Memory B cell (primary cell): ENCODE data around the gene LDLRAD1.
"Not testable (repeated sequence)": the region's sequence is repeated elsewhere in the genome, so short reads cannot be mapped to it uniquely, and the experiment has no call there.

ENCODE experiments used
- ATAC-seq: fragments of 150-1000 bp; cut with Tn5 transposase; 2 replicates; pipeline ENCODE4 v1.10.0; 2021; ENCODE audit warnings: low read depth, mild to moderate bottlenecking, moderate library complexity
- DNase-seq, 2 donors: peaks; one replicate each; pipeline ENCODE4 v3.0.0; 2022; ENCODE audit warnings: low spot score in 2 of 2
- H3K27ac Mint-ChIP-seq: one replicate; pipeline ENCODE4 v1.8.0; 2022; ENCODE audit warnings: mild to moderate bottlenecking, moderate library complexity, mixed read lengths
- H3K27me3 Mint-ChIP-seq: one replicate; pipeline ENCODE4 v1.8.0; 2022; ENCODE audit warnings: mixed read lengths
- H3K36me3 Mint-ChIP-seq: one replicate; pipeline ENCODE4 v1.8.0; 2022; ENCODE audit warnings: mild to moderate bottlenecking, mixed read lengths
- H3K4me1 Mint-ChIP-seq: one replicate; pipeline ENCODE4 v1.8.0; 2022; ENCODE audit warnings: mixed read lengths
- H3K4me3 Mint-ChIP-seq: one replicate; pipeline ENCODE4 v1.8.0; 2022; ENCODE audit warnings: mild to moderate bottlenecking, moderate library complexity, mixed read lengths
- H3K9me3 Mint-ChIP-seq: one replicate; pipeline ENCODE4 v1.8.0; 2022; ENCODE audit warnings: mixed read lengths

LDLRAD1 gene, protein sequence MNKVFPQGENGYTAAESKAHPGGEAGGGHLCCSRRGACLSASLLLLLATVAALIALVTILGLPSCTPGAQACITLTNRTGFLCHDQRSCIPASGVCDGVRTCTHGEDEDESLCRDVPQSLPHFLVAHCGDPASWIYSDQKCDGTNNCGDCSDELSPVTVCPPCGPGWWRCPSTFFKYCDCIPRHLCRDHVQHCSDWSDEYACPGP

GRCh38 chr1:54017979-54018378 lies at the start of gene LDLRAD1:
LDLRAD1 (minus strand) TSS chr1:54018186; CDS start chr1:54018112, 74 bp downstream.
- Mint-ChIP-seq H3K9me3 (no peaks in the 10 kb centered on the region), H3K27ac (no peak within 1 kb of the TSS)

GRCh38 chr1:54064299-54064698 lies 46.3 kb upstream of the LDLRAD1 start:
- H3K9me3 Mint-ChIP-seq = no peaks in the 10 kb centered on the region
- DNase-seq (no peak), ATAC-seq (no peak)
- no peaks in the 10 kb centered on the region for H3K27me3 Mint-ChIP-seq
- H3K4me1 Mint-ChIP-seq = peaks cover 5% of the 10 kb centered on the region
- H3K27ac Mint-ChIP-seq = no peak overlapping the region
- no peak overlapping the region for H3K4me3 Mint-ChIP-seq
- peaks cover 7% of the 10 kb centered on the region for H3K36me3 Mint-ChIP-seq

More at GRCh38 chr1:54017979-54018378, at the start of gene LDLRAD1:
- H3K27me3 Mint-ChIP-seq = peaks cover 10% of the 10 kb centered on the region
- no peak within 1 kb of the TSS for H3K4me3 Mint-ChIP-seq
- H3K4me1 Mint-ChIP-seq = no peaks in the 10 kb centered on the region
- ATAC-seq (no peak), DNase-seq (no peak)
- no peaks in the 10 kb centered on the region for H3K36me3 Mint-ChIP-seq

- Mint-ChIP-seq H3K4me3 (no peak overlapping the region), H3K27ac (no peak overlapping the region), H3K4me1 (peaks cover 28% of the 10 kb centered on the region), H3K9me3 (no peaks in the 10 kb centered on the region), H3K27me3 (no peaks in the 10 kb centered on the region), H3K36me3 (peaks cover 15% of the 10 kb centered on the region)
- ATAC-seq = no peak
- no peak for DNase-seq
These were observed 36.4 kb upstream of the LDLRAD1 start for GRCh38 chr1:54054438-54054749.

GRCh38 chr1:54053745-54054437 lies 35.9 kb upstream of the LDLRAD1 start:
- Mint-ChIP-seq H3K4me3 (no peak overlapping the region), H3K4me1 (peaks cover 30% of the 10 kb centered on the region), H3K36me3 (peaks cover 14% of the 10 kb centered on the region), H3K27me3 (no peaks in the 10 kb centered on the region), H3K9me3 (no peaks in the 10 kb centered on the region), H3K27ac (no peak overlapping the region)
- DNase-seq = no peak
- no peak for ATAC-seq

DNA sequence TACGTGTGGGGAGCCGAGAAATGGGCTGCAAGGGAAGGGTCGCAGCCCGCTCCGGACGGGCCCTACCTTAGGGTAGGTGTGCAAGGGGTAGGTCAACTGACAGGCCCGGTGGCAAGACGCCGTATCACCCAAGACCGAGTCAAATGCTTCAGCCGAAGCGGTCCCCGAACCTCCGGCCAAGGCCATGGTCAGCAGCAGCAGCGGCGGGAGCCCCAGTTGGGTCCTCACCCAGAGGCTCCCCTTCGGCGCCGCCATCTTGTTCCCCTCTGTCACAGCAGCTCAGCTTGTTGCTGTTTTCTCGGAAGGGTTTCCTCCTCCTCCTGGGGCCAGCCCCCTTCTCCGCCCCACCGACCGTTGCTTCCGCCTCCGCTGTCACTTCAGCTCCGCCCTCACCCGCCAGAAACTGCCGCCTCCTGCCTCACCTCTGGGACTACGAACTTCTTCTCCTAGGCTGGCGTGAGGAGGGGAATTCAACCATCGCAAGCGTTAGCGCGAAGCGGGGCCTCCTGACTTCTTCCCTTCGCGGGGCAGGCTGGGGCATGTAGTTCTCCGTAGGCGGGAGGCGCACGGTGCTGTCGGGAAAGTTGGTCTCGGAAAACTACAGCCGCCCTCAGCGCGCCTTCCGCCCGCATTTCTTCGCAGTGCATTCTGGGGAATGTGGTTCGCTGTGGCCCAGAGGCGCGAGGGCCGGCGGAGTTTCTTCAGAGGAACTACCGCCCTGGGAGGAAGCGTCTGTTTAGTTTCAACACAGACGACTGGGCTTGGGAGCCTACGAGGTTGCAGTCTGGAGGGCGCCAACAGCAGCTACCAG lies 35.2 kb upstream of the LDLRAD1 start, which contains the start of the genes TCEANC2 and TMEM59:
TSS of gene TCEANC2 (plus strand) at position 675 of the 811 bp plus-strand sequence. CDS start 815 bp downstream, outside the sequence.
TSS of gene TMEM59 (minus strand) at position 271 of the 811 bp plus-strand sequence. CDS start at position 255, 16 bp downstream.
- no peaks in the 10 kb centered on the region for H3K27me3 Mint-ChIP-seq
- DNase-seq (peak; percentile 89 to 98), ATAC-seq (peak; percentile 87)
- no peaks in the 10 kb centered on the region for H3K9me3 Mint-ChIP-seq
- no peak within 1 kb of the TSS for H3K4me3 Mint-ChIP-seq
- peaks cover 28% of the 10 kb centered on the region for H3K4me1 Mint-ChIP-seq
- H3K36me3 Mint-ChIP-seq = peaks cover 11% of the 10 kb centered on the region
- no peak within 1 kb of the TSS for H3K27ac Mint-ChIP-seq

DNA sequence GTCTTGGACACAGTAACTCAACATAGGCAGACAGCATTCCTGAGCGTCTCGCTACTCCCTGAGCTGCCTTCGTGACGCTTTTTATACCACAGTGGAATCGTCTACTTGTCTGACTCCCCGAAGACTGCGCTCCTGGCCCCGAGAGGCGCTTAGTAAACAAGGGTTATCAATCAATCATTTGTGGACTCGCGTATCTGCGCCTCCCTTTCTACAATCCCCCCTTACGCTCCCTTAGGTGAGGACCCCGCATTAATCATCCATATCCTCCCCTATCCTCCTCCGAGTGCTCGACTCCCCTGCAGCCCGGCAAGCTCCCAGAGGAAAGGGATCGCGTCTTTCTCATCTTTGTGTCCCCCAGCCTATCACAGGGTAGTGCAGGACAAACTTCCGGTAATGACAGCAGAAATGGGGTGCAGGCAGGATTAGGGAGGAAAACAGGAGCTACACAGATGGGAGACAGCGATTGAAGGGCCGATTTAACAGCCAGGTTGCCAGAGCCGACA lies 34.5 kb upstream of the LDLRAD1 start:
- Mint-ChIP-seq H3K4me1 (peaks cover 28% of the 10 kb centered on the region), H3K4me3 (no peak overlapping the region), H3K27me3 (no peaks in the 10 kb centered on the region), H3K36me3 (peaks cover 6% of the 10 kb centered on the region), H3K9me3 (no peaks in the 10 kb centered on the region), H3K27ac (no peak overlapping the region)
- no peak for ATAC-seq
- DNase-seq = peak in 1 of 2 donors; percentile 2

- Mint-ChIP-seq H3K9me3 (no peaks in the 10 kb centered on the region), H3K27me3 (no peaks in the 10 kb centered on the region), H3K4me1 (peaks cover 30% of the 10 kb centered on the region), H3K4me3 (no peak overlapping the region), H3K27ac (no peak overlapping the region), H3K36me3 (peaks cover 3% of the 10 kb centered on the region)
- DNase-seq (no peak), ATAC-seq (no peak)
These were observed 34.0 kb upstream of the LDLRAD1 start for GRCh38 chr1:54051933-54052430.

GRCh38 chr1:54050435-54050834 lies 32.4 kb upstream of the LDLRAD1 start:
- not testable (repeated sequence) for ATAC-seq

DNA sequence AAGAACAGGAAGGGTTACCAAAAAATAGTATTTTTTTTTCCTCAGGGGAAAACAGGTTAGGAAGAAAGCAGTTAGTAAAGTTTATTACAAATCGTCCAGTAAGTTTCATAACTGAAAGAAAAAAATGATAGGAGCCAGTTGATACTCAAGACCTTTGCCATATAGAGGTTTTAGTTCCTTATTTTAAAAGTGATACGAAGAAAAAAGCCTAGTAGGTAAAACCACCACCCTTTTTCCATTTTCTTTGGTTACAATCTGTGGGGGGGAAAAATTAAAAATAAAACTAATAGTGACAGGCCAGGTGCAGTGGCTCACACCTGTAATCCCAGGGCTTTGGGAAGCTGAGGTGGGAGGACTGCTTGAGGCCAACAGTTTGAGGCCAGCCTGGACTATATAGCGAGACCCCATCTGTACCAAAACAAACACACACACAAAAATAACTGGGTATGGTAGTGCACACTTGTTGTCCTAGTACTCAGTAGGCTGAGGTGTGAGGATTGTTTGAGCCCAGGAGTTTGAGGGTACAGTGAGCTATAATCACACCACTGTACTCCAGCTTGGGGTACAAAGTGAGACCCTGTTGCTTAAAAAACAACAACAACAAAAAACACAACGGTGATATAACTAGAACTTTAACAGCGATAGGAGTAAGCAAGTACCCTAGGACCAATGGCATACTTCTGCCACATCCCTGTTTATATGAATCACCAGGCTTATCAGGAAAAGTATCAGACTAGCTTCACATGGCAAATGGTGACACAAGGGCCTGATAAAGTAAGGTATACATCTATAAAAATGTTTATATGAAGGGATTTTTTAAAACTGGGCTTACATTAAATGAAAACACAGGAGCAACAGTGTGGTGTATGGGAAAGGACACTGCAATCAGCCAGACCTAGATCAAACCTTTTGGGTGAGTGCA lies 29.7 kb upstream of the LDLRAD1 start:
- H3K4me1 Mint-ChIP-seq = peaks cover 18% of the 10 kb centered on the region
- no peak for DNase-seq
- H3K36me3 Mint-ChIP-seq = peaks cover 7% of the 10 kb centered on the region
- no peaks in the 10 kb centered on the region for H3K27me3 Mint-ChIP-seq
- H3K4me3 Mint-ChIP-seq = peak overlapping the region; percentile 39
- ATAC-seq = peak; percentile 70
- H3K9me3 Mint-ChIP-seq = no peaks in the 10 kb centered on the region
- peak overlapping the region; percentile 72 for H3K27ac Mint-ChIP-seq

More at GRCh38 chr1:54050435-54050834, 32.4 kb upstream of the LDLRAD1 start:
- H3K27ac Mint-ChIP-seq, H3K36me3 Mint-ChIP-seq, DNase-seq, H3K27me3 Mint-ChIP-seq, H3K4me3 Mint-ChIP-seq, H3K9me3 Mint-ChIP-seq: not testable (repeated sequence)
- peaks cover 23% of the 10 kb centered on the region for H3K4me1 Mint-ChIP-seq

- H3K9me3 Mint-ChIP-seq = no peaks in the 10 kb centered on the region
- H3K27me3 Mint-ChIP-seq = no peaks in the 10 kb centered on the region
- no peak for ATAC-seq
- H3K4me3 Mint-ChIP-seq = peak overlapping the region; percentile 39
- peak overlapping the region; percentile 72 for H3K27ac Mint-ChIP-seq
- H3K4me1 Mint-ChIP-seq = peaks cover 18% of the 10 kb centered on the region
- no peak for DNase-seq
- peaks cover 7% of the 10 kb centered on the region for H3K36me3 Mint-ChIP-seq
These were observed 28.8 kb upstream of the LDLRAD1 start for GRCh38 chr1:54046671-54047383.

- H3K9me3 Mint-ChIP-seq = no peaks in the 10 kb centered on the region
- peaks cover 7% of the 10 kb centered on the region for H3K36me3 Mint-ChIP-seq
- H3K4me1 Mint-ChIP-seq = peaks cover 18% of the 10 kb centered on the region
- H3K4me3 Mint-ChIP-seq = no peak overlapping the region
- ATAC-seq (no peak), DNase-seq (no peak)
- H3K27me3 Mint-ChIP-seq = no peaks in the 10 kb centered on the region
- no peak overlapping the region for H3K27ac Mint-ChIP-seq
These were observed 27.5 kb upstream of the LDLRAD1 start for GRCh38 chr1:54045496-54045895.

- no peak for DNase-seq
- no peaks in the 10 kb centered on the region for H3K9me3 Mint-ChIP-seq
- no peak overlapping the region for H3K4me3 Mint-ChIP-seq
- H3K27me3 Mint-ChIP-seq = no peaks in the 10 kb centered on the region
- H3K4me1 Mint-ChIP-seq = peaks cover 7% of the 10 kb centered on the region
- no peak for ATAC-seq
- H3K36me3 Mint-ChIP-seq = peaks cover 20% of the 10 kb centered on the region
- no peak overlapping the region for H3K27ac Mint-ChIP-seq
These were observed 23.8 kb upstream of the LDLRAD1 start for GRCh38 chr1:54041806-54042205.
